Body of pancreas (tissue), 4 donors: Measurements from ENCODE around the gene NXF1. TPM values are rescaled to one million over a fixed set of nuclear protein-coding genes. Genes with fewer than 3 reads are reported as not detected.

Experiments
- ATAC-seq: fragments of 150-250 bp; one replicate; pipeline ENCODE4 v1.9.1; 2016
- DNase-seq, 4 donors: peaks; one replicate each; pipeline ENCODE4 v3.0.0-alpha.2; 2019
- H3K27ac ChIP-seq, 4 donors: fragments of 200-600 bp; sonication (generic); 1 replicate in 3 of 4; 2 replicates in 1 of 4; pipeline versions ENCODE4 v1.5.1 to v1.6.1; 2016 to 2019; ENCODE audit warnings: mild to moderate bottlenecking in 1 of 4, mixed read lengths in 1 of 4, moderate library complexity in 1 of 4
- H3K27me3 ChIP-seq, 2 donors: fragments of 200-600 bp; sonication (generic); one replicate each; pipeline ENCODE4 v1.6.0; 2016; ENCODE audit warnings: mild to moderate bottlenecking in 1 of 2
- H3K36me3 ChIP-seq, 2 donors: fragments of 200-600 bp; sonication (generic); replicated peaks in 1 of 2; 2 replicates each; pipeline ENCODE4 v1.5.1; 2016; ENCODE audit warnings: low read depth in 2 of 2; ENCODE audit not compliant: insufficient read depth in 1 of 2
- H3K4me1 ChIP-seq: fragments of 200-600 bp; sonication (generic); one replicate; pipeline ENCODE4 v1.6.0; 2016
- H3K4me3 ChIP-seq, 2 donors: fragments of 200-600 bp; sonication (generic); 1 replicate in 1 of 2; 2 replicates in 1 of 2; pipeline ENCODE4 v1.5.1; 2016 to 2019
- H3K9me3 ChIP-seq, 3 donors: fragments of 200-600 bp; sonication (generic); 1 replicate in 2 of 3; 2 replicates in 1 of 3; pipeline ENCODE4 v1.5.1; 2016
- POLR2A ChIP-seq, 3 donors: fragments of 450-650 bp; IDR thresholded peaks; one replicate each; pipeline ENCODE4 v1.6.1; 2016; ENCODE audit warnings: antibody characterized with exemption in 3 of 3, mild to moderate bottlenecking in 2 of 3
- WGBS, 2 donors: methylation state at CpG; one replicate each; pipeline ENCODE4 v1.1.5; 2017; 5-methylcytosine and 5-hydroxymethylcytosine counted together
- intact Hi-C: fragments of 100-400 bp; cut with DNase I; formaldehyde crosslinking; loops from one replicate; pipeline ENCODE4 v1.15.1; 2023
- total RNA-seq, 2 donors: library from RNA; depleted of rRNA; stranded (reverse); fragments of >200 nt; gene quantifications; one replicate each; pipeline ENCODE4 v1.1.0, GENCODE V29; 2016
- TF ChIP-seq, protein P1 (sequence below), 7 experiments: fragments of 450-650 bp in 4 of 7; fragments of 200-600 bp in 3 of 7; sonication (generic) in 3 of 7; IDR thresholded peaks; one replicate each; pipeline ENCODE4 v1.5.1; 2016 to 2019; ENCODE audit warnings: antibody characterized with exemption in 7 of 7

Gene NXF1
- total RNA-seq, result 100 to 1,000 TPM in 1 of 2 donors, 10 to 100 TPM in 1; 49.8 to 108 TPM

DNA sequence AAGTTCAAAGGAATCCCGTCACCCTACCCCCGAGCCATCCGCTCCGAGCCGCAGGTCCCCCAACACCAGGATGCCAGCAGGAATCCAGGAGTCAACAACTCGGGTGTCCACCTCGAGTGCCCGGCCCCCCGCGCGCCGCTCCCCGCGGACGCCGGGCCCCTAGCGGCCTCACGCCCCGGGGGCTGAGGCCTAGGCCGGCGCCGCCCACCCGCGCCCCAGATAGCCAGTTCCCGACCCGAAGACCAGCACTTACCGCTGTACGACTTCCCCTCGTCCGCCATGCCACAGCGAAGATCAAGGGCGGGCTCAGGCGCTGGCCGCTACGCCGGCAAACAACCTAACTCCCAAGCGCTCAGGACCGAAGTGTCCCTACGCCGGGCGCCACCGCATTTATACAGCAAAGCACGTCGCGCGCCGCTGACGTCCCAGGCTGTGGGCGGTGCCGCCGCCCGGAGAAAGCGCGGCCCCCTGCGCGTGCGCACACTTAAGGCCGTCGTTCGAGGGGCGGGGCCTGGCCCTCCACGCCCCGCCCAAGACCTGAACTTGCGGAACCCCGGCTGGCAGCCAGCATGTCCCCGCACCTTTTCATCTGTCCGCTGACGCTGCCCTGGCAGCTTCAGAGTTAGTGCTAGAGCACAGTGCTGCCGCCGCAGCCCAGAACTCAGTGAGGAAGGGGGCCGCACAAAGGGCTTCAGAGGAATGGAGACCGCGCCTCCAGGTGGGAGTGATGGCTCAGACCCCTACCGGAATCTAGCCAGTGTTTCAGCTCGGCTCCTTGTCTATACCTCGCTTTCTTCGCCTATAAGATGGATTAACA is at the start of gene NXF1:
Gene NXF1 (minus strand): TSS at position 365 of the 817 bp plus-strand sequence. CDS start 84 bp downstream, at position 281.
- no peaks in the 10 kb centered on the region for H3K27me3 ChIP-seq
- intact Hi-C loops, result no loop called here
- H3K4me1 ChIP-seq, result peaks cover 25% of the 10 kb centered on the region
- H3K9me3 ChIP-seq, result no peaks in the 10 kb centered on the region
- peak within 1 kb of the TSS; percentile 56 to 84 for H3K4me3 ChIP-seq
- peak within 1 kb of the TSS; percentile 53 to 92 (median 84) for H3K27ac ChIP-seq
- ATAC-seq, result peak; percentile 96
- DNase-seq, result peak; percentile 95 to 97 (median 97)
- WGBS, 2 donors, result 0 to 1% methylated on average over 12 to 51 of the region's 77 CpGs
- H3K36me3 ChIP-seq, result peaks cover under 1 to 12% of the 10 kb centered on the region in 2 donors
- TF ChIP-seq, protein P1, sequence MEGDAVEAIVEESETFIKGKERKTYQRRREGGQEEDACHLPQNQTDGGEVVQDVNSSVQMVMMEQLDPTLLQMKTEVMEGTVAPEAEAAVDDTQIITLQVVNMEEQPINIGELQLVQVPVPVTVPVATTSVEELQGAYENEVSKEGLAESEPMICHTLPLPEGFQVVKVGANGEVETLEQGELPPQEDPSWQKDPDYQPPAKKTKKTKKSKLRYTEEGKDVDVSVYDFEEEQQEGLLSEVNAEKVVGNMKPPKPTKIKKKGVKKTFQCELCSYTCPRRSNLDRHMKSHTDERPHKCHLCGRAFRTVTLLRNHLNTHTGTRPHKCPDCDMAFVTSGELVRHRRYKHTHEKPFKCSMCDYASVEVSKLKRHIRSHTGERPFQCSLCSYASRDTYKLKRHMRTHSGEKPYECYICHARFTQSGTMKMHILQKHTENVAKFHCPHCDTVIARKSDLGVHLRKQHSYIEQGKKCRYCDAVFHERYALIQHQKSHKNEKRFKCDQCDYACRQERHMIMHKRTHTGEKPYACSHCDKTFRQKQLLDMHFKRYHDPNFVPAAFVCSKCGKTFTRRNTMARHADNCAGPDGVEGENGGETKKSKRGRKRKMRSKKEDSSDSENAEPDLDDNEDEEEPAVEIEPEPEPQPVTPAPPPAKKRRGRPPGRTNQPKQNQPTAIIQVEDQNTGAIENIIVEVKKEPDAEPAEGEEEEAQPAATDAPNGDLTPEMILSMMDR (IDR thresholded peaks at IDR 0.05), result peak in 4 of 7 experiments; percentile 12 to 32 (median 26)
- TF ChIP-seq POLR2A (IDR thresholded peaks at IDR 0.05), result peak; percentile 100

DNA sequence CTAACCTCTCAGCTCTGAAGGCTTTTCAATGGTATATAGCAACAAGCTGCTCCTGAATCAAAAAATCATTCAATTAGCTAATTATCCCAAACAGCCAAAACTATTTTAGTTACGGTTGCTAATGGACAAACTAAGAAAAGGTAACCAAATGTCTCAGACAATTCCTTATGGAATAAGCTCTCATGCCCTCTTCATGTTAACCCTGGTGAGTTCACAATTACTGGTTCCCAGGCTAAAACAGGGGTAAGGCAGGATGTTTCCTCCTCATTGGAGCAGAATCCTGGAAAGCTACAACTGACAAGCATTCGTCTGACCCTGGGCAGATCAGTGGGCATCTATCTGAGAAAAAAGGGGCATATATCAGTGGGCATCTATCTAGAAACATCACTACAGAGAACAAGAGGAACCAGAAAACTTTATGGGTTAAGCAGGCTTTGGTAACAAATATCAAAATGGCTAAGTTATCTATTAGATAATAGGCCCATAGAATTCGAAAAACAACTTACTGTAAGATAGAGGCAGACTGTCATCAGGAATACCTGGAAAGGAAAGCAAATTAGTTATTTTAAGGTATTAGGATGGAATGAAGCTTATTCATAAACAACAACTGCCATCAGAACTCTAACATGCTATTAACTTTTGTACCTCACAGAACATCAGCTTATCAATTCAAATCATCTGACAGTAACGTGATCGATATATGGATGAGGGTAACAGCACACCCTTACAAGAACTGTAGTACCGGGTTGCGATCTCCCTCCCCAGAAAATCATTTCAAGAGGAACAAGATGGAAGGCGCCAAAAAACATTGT is 49.0 kb upstream of the NXF1 start:
- intact Hi-C loops, result no loop called here
- peak overlapping the region in 3 of 4 donors; percentile 10 to 91 (median 73) for H3K27ac ChIP-seq
- H3K4me3 ChIP-seq, result peak overlapping the region in 1 of 2 donors; percentile 68
- peaks cover 5 to 14% of the 10 kb centered on the region in 2 donors for H3K36me3 ChIP-seq
- no peaks in the 10 kb centered on the region for H3K9me3 ChIP-seq
- no peak for TF ChIP-seq POLR2A (IDR thresholded peaks at IDR 0.05)
- TF ChIP-seq, protein P1 (IDR thresholded peaks at IDR 0.05), result no peak
- 5 to 12% methylated on average over 8 of the region's 8 CpGs for WGBS, 2 donors
- ATAC-seq (no peak), DNase-seq (no peak)
- H3K27me3 ChIP-seq, result no peaks in the 10 kb centered on the region
- H3K4me1 ChIP-seq, result peaks cover 41% of the 10 kb centered on the region

DNA sequence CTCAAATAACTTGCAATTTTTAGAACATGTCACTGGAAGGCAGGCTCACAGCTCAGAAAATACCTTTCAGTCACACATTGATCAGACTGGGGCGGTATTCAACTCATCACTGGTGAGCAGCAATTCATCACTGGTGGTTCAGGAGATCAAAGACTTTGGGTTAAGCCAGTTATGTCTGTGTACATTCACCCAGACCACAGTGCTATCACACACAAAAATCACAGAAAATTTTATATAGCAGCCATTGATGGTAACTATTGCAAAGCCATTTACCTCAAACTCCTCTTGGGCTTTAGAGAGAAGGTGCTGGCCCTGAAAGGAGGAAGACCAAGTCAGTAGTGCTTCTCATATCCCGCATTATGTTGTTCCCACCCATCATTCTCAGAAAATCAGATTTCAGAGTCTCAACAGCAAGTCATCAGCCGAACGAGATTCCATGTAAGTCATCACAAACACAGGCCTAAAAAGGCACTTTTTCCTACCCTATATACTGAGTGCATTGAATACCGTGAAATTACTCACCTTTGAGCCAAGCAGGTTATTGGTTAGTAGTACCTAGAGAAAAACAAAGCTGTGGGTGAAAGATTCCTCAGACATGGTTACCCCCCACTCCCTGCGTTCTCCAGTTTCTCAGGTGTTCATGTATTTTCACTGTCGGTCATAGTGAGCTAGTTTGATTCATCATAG is 48.2 kb upstream of the NXF1 start:
- intact Hi-C loops, result no loop called here
- DNase-seq (no peak), ATAC-seq (no peak)
- Histone ChIP-seq H3K36me3 (peaks cover 5 to 14% of the 10 kb centered on the region in 2 donors), H3K4me1 (peaks cover 41% of the 10 kb centered on the region), H3K27ac (peak overlapping the region in 1 of 4 donors; percentile 10), H3K4me3 (no peak overlapping the region), H3K9me3 (no peaks in the 10 kb centered on the region), H3K27me3 (no peaks in the 10 kb centered on the region)
- TF ChIP-seq, protein P1 (IDR thresholded peaks at IDR 0.05), result no peak
- TF ChIP-seq POLR2A (IDR thresholded peaks at IDR 0.05), result no peak
- WGBS, 2 donors, result 54 to 56% methylated on average over 7 of the region's 7 CpGs

DNA sequence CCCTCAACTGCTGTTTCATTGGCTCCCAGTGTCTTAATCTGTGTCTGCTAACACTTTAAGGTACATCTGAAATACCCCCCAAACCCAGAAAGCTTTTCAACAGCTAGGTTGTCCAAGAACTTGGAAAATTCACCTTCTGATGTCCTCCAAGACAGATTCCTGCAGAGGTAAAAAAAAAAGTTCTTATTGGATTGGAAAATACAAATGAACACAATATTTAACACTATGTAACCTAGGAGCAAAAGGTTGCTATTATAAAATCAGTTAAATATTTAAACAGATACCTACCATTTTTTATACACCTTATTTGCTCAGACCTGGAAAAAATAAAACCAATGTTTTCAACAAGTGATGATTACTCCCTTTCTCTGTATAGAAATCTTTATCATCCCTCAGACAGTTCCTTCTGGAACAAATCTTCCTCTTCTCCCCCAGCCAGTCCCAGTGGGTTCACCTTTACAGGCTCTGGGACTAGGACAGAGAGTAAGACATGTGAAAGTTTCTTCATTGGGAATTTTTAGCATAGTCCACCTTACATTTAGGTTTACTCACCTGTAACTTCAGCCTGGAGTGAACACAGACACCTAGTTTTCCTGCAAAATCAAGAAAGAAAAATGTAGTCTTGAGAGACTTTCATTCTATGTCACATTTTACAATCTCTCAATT is 47.4 kb upstream of the NXF1 start:
- no peak overlapping the region for H3K27ac ChIP-seq
- H3K4me3 ChIP-seq, result no peak overlapping the region
- no peak for TF ChIP-seq POLR2A (IDR thresholded peaks at IDR 0.05)
- TF ChIP-seq, protein P1 (IDR thresholded peaks at IDR 0.05), result no peak
- no peaks in the 10 kb centered on the region for H3K27me3 ChIP-seq
- DNase-seq, result no peak
- no peak for ATAC-seq
- H3K9me3 ChIP-seq, result no peaks in the 10 kb centered on the region
- peaks cover 5 to 14% of the 10 kb centered on the region in 2 donors for H3K36me3 ChIP-seq
- intact Hi-C loops, result no loop called here
- H3K4me1 ChIP-seq, result peaks cover 34% of the 10 kb centered on the region
